H1 (cell line): ENCODE data around the gene PPP1R12A. TPM values are rescaled to one million over a fixed set of nuclear protein-coding genes. Genes with fewer than 3 reads are reported as not detected.
"Not testable (repeated sequence)": the region's sequence is repeated elsewhere in the genome, so short reads cannot be mapped to it uniquely, and the experiment has no call there.

Experiments
- CTCF ChIA-PET: fragments of 300-600 bp; sonication (Branson Sonifier 250); formaldehyde crosslinking; loops from one replicate; lab custom pipeline; 2021; ENCODE audit not compliant: partially characterized antibody; lab: Charles Lee
- POLR2A ChIA-PET: fragments of 300-600 bp; sonication (Branson Sonifier 250); formaldehyde crosslinking; loops from one replicate; lab custom pipeline; 2021; ENCODE audit warnings: inconsistent platforms; ENCODE audit not compliant: partially characterized antibody; lab: Charles Lee
- DNase-seq, 2 experiments: peaks; one replicate each; pipeline versions ENCODE4 v3.0.0 to v3.0.0-alpha.2; 2010 to 2022; ENCODE audit warnings: low spot score in 2 of 2, low read depth in 1 of 2, mixed read lengths in 1 of 2
- FAIRE-seq: peaks from 2 replicates; lab custom pipeline; 2011; peaks lifted over from hg19 to GRCh38; lab: Jason Lieb, UNC
- H2AFZ ChIP-seq: 2 replicates; pipeline ENCODE4 v1.8.1; 2012; ENCODE audit warnings: low read length, inconsistent platforms
- H2AK5ac ChIP-seq: 2 replicates; pipeline ENCODE4 v1.6.1; 2013; ENCODE audit warnings: low read depth, low read length
- H2BK120ac ChIP-seq: replicated peaks from 2 replicates; pipeline ENCODE3; 2013; ENCODE audit warnings: low read depth, low read length, inconsistent platforms
- H2BK12ac ChIP-seq: 2 replicates; pipeline ENCODE4 v1.6.1; 2013; ENCODE audit warnings: low read depth, low read length
- H2BK15ac ChIP-seq: 2 replicates; pipeline ENCODE4 v1.6.1; 2013; ENCODE audit warnings: low read length
- H2BK20ac ChIP-seq: 2 replicates; pipeline ENCODE4 v1.6.1; 2013; ENCODE audit warnings: low read length
- H2BK5ac ChIP-seq: 2 replicates; pipeline ENCODE4 v1.6.1; 2013; ENCODE audit warnings: low read depth, low read length
- H3K14ac ChIP-seq: 2 replicates; pipeline ENCODE4 v1.6.1; 2013; ENCODE audit warnings: inconsistent platforms; ENCODE audit not compliant: insufficient read length
- H3K18ac ChIP-seq: 2 replicates; pipeline ENCODE4 v1.6.1; 2013; ENCODE audit warnings: low read length; ENCODE audit errors: extremely low read depth
- H3K23ac ChIP-seq: 2 replicates; pipeline ENCODE4 v1.6.1; 2013; ENCODE audit warnings: inconsistent platforms; ENCODE audit not compliant: insufficient read length
- H3K23me2 ChIP-seq: 2 replicates; pipeline ENCODE4 v1.6.1; 2013; ENCODE audit warnings: low read depth, low read length
- H3K27ac ChIP-seq: 2 replicates; pipeline ENCODE4 v1.6.1; 2011; ENCODE audit warnings: low read depth, low read length, inconsistent platforms
- H3K27me3 ChIP-seq, 4 experiments: replicated peaks in 1 of 4; 1 replicate in 1 of 4; 2 replicates in 3 of 4; pipeline versions ENCODE4 v1.6.1 to v1.8.1; 2011 to 2013; ENCODE audit warnings: low read length in 3 of 4, mild to moderate bottlenecking in 3 of 4, inconsistent platforms in 2 of 4, mixed read lengths in 2 of 4, moderate library complexity in 1 of 4; ENCODE audit not compliant: control insufficient read depth in 3 of 4, insufficient read depth in 3 of 4; ENCODE audit errors: extremely low read depth in 1 of 4
- H3K36me3 ChIP-seq, 4 experiments: 2 replicates each; pipeline versions ENCODE4 v1.6.1 to v1.8.1; 2011 to 2013; ENCODE audit warnings: mild to moderate bottlenecking in 4 of 4, low read length in 3 of 4, moderate library complexity in 2 of 4, control low read depth in 1 of 4, inconsistent platforms in 1 of 4; ENCODE audit not compliant: insufficient read depth in 4 of 4, control insufficient read depth in 2 of 4
- H3K4ac ChIP-seq: replicated peaks from 2 replicates; pipeline ENCODE3; 2013; ENCODE audit warnings: low read length, low read depth, mixed read lengths, inconsistent platforms; ENCODE audit not compliant: insufficient read length
- H3K4me1 ChIP-seq, 4 experiments: replicated peaks in 1 of 4; 1 replicate in 1 of 4; 2 replicates in 3 of 4; pipeline versions ENCODE4 v1.6.1 to v1.8.1; 2011 to 2013; ENCODE audit warnings: low read length in 3 of 4, inconsistent platforms in 2 of 4, mixed read lengths in 1 of 4; ENCODE audit not compliant: insufficient read depth in 4 of 4, control insufficient read depth in 3 of 4
- H3K4me2 ChIP-seq, 2 experiments: 2 replicates each; pipeline versions ENCODE4 v1.6.1 to v1.8.1; 2011 to 2013; ENCODE audit warnings: low read depth in 2 of 2, low read length in 2 of 2, control low read depth in 1 of 2, inconsistent platforms in 1 of 2, mild to moderate bottlenecking in 1 of 2; ENCODE audit not compliant: insufficient read depth in 1 of 2
- H3K4me3 ChIP-seq, 4 experiments: fragments of 200-600, 300-600 bp in 1 of 4; sonication (generic), shearing (Covaris generic), sonication (Bioruptor Twin) in 1 of 4; 2 replicates each; pipeline versions ENCODE4 v1.5.1 to v1.8.1; 2011 to 2016; ENCODE audit warnings: low read length in 4 of 4, low read depth in 3 of 4, control low read depth in 2 of 4, inconsistent platforms in 2 of 4, mild to moderate bottlenecking in 2 of 4, mixed read lengths in 1 of 4, moderate library complexity in 1 of 4; ENCODE audit not compliant: insufficient read depth in 2 of 4; ENCODE audit errors: extremely low read depth in 1 of 4
- H3K56ac ChIP-seq: replicated peaks from 2 replicates; pipeline ENCODE3; 2013; ENCODE audit warnings: low read depth, mild to moderate bottlenecking, mixed read lengths, low read length, inconsistent platforms; ENCODE audit not compliant: insufficient read length
- H3K79me1 ChIP-seq: 2 replicates; pipeline ENCODE4 v1.6.1; 2013; ENCODE audit warnings: low read depth, low read length, control low read depth
- H3K79me2 ChIP-seq, 2 experiments: 2 replicates each; pipeline versions ENCODE4 v1.6.1 to v1.8.1; 2012 to 2013; ENCODE audit warnings: low read length in 2 of 2, mild to moderate bottlenecking in 2 of 2, inconsistent platforms in 1 of 2; ENCODE audit not compliant: insufficient read depth in 2 of 2, control insufficient read depth in 1 of 2
- H3K9ac ChIP-seq, 4 experiments: replicated peaks in 1 of 4; 1 replicate in 1 of 4; 2 replicates in 3 of 4; pipeline versions ENCODE4 v1.6.1 to v1.8.1; 2011 to 2013; ENCODE audit warnings: low read depth in 3 of 4, low read length in 3 of 4, control low read depth in 2 of 4, mild to moderate bottlenecking in 2 of 4, moderate library complexity in 2 of 4, inconsistent platforms in 1 of 4; ENCODE audit errors: extremely low read depth in 1 of 4
- H3K9me3 ChIP-seq, 2 experiments: 2 replicates each; pipeline versions ENCODE4 v1.6.1 to v1.8.1; 2012 to 2013; ENCODE audit warnings: mild to moderate bottlenecking in 2 of 2, moderate library complexity in 2 of 2, control low read depth in 1 of 2, inconsistent platforms in 1 of 2, low read depth in 1 of 2, low read length in 1 of 2, mixed read lengths in 1 of 2; ENCODE audit not compliant: insufficient read depth in 2 of 2
- H4K20me1 ChIP-seq, 2 experiments: replicated peaks in 1 of 2; 2 replicates each; pipeline versions ENCODE3 to v1.8.1; 2011 to 2013; ENCODE audit warnings: inconsistent platforms in 2 of 2, low read length in 2 of 2, mild to moderate bottlenecking in 1 of 2; ENCODE audit not compliant: insufficient read depth in 2 of 2, control insufficient read depth in 1 of 2
- H4K5ac ChIP-seq: 2 replicates; pipeline ENCODE4 v1.6.1; 2013; ENCODE audit warnings: low read length, low read depth, mixed read lengths, inconsistent platforms; ENCODE audit not compliant: insufficient read length
- H4K8ac ChIP-seq: 2 replicates; pipeline ENCODE4 v1.8.0; 2013; ENCODE audit warnings: mild to moderate bottlenecking, moderate library complexity, low read length, inconsistent platforms; ENCODE audit not compliant: insufficient read depth; ENCODE audit errors: extremely low read depth
- H4K91ac ChIP-seq: replicated peaks from 2 replicates; pipeline ENCODE3; 2013; ENCODE audit warnings: low read length, mixed read lengths, inconsistent platforms; ENCODE audit not compliant: insufficient read length
- WGBS, 2 experiments: shearing (Covaris generic) in 1 of 2; methylation state at CpG; one replicate each; pipeline versions ENCODE4 v1.1.6 to v1.1.7; 2013 to 2015; ENCODE audit warnings: low lambda C conversion rate in 2 of 2, mixed read lengths in 2 of 2, inconsistent platforms in 1 of 2, low coverage in 1 of 2, missing lambda C conversion rate in 1 of 2; ENCODE audit not compliant: insufficient replicate concordance in 2 of 2, insufficient coverage in 1 of 2, insufficient read length in 1 of 2; ENCODE audit errors: extremely low coverage in 1 of 2, missing lambda C conversion rate in 1 of 2; 5-methylcytosine and 5-hydroxymethylcytosine counted together
- polyA plus RNA-seq, 7 experiments: library from polyadenylated mRNA; depleted of rRNA in 3 of 7; stranded (reverse) in 5 of 7; unstranded in 2 of 7; fragments of >200 nt in 5 of 7; fragments of 200-250 nt in 2 of 7; gene quantifications; 1 replicate in 5 of 7; 2 replicates in 1 of 7; 4 replicates in 1 of 7; pipeline versions ENCODE4 v1.2.1 to v1.2.3, GENCODE V29; 2011 to 2013; ENCODE audit warnings: missing spikeins in 2 of 7, mixed read lengths in 2 of 7
- total RNA-seq: library from RNA; stranded (reverse); fragmentation: NEBNext Ultra II Directional; extraction: Animal tissue kit (Norgen Biotek cat#: 25700); gene quantifications from 2 replicates; pipeline ENCODE4 v1.2.1, GENCODE V29; 2021

The PPP1R12A gene
- total and polyA plus RNA-seq, 2 of the 8 experiments (the other 6 are each of a cell fraction or from before 2014, with no cell fraction given), result 14.7 to 81.5 TPM

- H3K36me3 ChIP-seq, H2BK15ac ChIP-seq, H4K5ac ChIP-seq, H3K14ac ChIP-seq, H3K4me1 ChIP-seq, H4K91ac ChIP-seq, FAIRE-seq, H3K9ac ChIP-seq, H2BK12ac ChIP-seq, H3K27me3 ChIP-seq, H3K9me3 ChIP-seq, H2BK20ac ChIP-seq, H4K20me1 ChIP-seq, H2AK5ac ChIP-seq, H3K18ac ChIP-seq, POLR2A ChIA-PET, H3K23ac ChIP-seq, H3K23me2 ChIP-seq, DNase-seq, H3K4ac ChIP-seq, H3K4me2 ChIP-seq, H2BK5ac ChIP-seq, H3K4me3 ChIP-seq, H2BK120ac ChIP-seq, H3K27ac ChIP-seq, H3K56ac ChIP-seq, CTCF ChIA-PET, H3K79me1 ChIP-seq, H2AFZ ChIP-seq, H3K79me2 ChIP-seq, H4K8ac ChIP-seq: not testable (repeated sequence)
- 83% methylated on average over 1 of the region's 2 CpGs; no CpG with 5 or more reads in 1 of the 2 experiments for WGBS, 2 experiments
These were observed 7.9 kb upstream of the PPP1R12A start for GRCh38 chr12:79942846-79943245.
